A673 (cell line): ENCODE measurements around the gene MAPKAP1.

Experiments used
- CTCF ChIP-seq: fragments of 300-800, 200-600 bp; sonication (generic); conservative IDR thresholded peaks from 2 replicates; pipeline ENCODE4 v1.5.1; 2017; ENCODE audit warnings: low read depth, mild to moderate bottlenecking, antibody characterized with exemption, low read length, moderate library complexity, mixed read lengths
- EZH2 ChIP-seq: fragments of 200-600 bp; sonication (generic); IDR thresholded peaks from 2 replicates; pipeline ENCODE4 v1.6.1; 2017; ENCODE audit warnings: borderline replicate concordance, low read depth, mild to moderate bottlenecking, mixed read lengths, antibody characterized with exemption, low read length; ENCODE audit not compliant: poor library complexity, severe bottlenecking

GRCh38 chr9:125659201-125659840 lies 47.7 kb downstream of the MAPKAP1 start:
- TF ChIP-seq CTCF (no peak), EZH2 (no peak)
